Vagina (tissue), 2 donors: ENCODE data around the gene LACTB.
"Not testable (repeated sequence)": the region's sequence is repeated elsewhere in the genome, so short reads cannot be mapped to it uniquely, and the experiment has no call there.

ENCODE experiments used
- CTCF ChIP-seq, 3 experiments: fragments of 450-650 bp in 2 of 3; fragments of 200-600 bp in 1 of 3; sonication (generic) in 1 of 3; IDR thresholded peaks; one replicate each; pipeline ENCODE4 v1.5.1; 2017 to 2019; ENCODE audit warnings: antibody characterized with exemption in 3 of 3, mild to moderate bottlenecking in 2 of 3, moderate library complexity in 2 of 3
- POLR2A ChIP-seq, 2 donors: fragments of 450-650 bp; IDR thresholded peaks; one replicate each; pipeline ENCODE4 v1.6.1; 2017; ENCODE audit warnings: antibody characterized with exemption in 2 of 2, mild to moderate bottlenecking in 2 of 2, moderate library complexity in 2 of 2

GRCh38 chr15:63098901-63099300 lies 22.8 kb upstream of the LACTB start:
- not testable (repeated sequence) for TF ChIP-seq POLR2A, CTCF (IDR thresholded peaks at IDR 0.05)
